ENCODE measurements around the gene RNF224. TPM values are rescaled to one million over a fixed set of nuclear protein-coding genes. Genes with fewer than 3 reads are reported as not detected.

The RNF224 gene
- total RNA-seq, 2 experiments from 2014 or later = not detected

DNA sequence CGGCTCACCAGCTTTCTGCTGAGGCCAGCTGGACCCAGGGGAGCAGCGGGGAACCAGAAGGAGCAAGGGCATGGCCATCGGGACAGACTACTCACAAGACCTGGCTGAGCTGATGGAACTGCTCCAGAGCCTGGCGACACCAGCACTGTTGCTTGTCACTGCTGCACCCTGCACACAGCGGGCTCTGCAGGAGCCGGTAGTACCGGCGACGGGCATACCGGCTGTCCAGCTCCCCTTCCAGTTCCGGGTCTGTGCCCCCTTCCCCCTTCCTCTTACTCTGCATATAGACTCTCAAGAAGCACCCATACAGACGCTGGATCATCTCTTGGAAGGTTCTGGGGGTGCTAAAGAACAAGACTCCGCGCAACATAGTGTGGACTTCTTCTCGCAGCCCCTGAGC is 39.9 kb upstream of the RNF224 start:
- H3K36me3 Mint-ChIP-seq = peaks cover 20% of the 10 kb centered on the region
- no peaks in the 10 kb centered on the region for H3K9me3 Mint-ChIP-seq
- intact Hi-C loops (cut with micrococcal nuclease) = no loop called here
- ChIA-PET POLR2A (interaction anchor here (0.8 to 2.9 kb wide), 5 partner anchors 18 to 60 kb away, joined by 3 to 13 read pairs (median 4); partner anchors contain the start of genes CYSRT1, NDOR1 and TMEM203), CTCF (interaction anchor here (0.7 to 3.4 kb wide), 5 partner anchors 13 to 53 kb away, joined by 3 to 14 read pairs (median 12); partner anchors contain the start of genes NDOR1, RNF208, TMEM203 and TPRN)
- peaks cover 40% of the 10 kb centered on the region for H3K4me1 Mint-ChIP-seq (ENCODE audit: low read depth)
- DNase-seq = no peak
- H3K27me3 Mint-ChIP-seq = no peaks in the 10 kb centered on the region
- peak overlapping the region; percentile 95 for H3K4me3 Mint-ChIP-seq
- peak overlapping the region; percentile 81 for H3K27ac Mint-ChIP-seq

DNA sequence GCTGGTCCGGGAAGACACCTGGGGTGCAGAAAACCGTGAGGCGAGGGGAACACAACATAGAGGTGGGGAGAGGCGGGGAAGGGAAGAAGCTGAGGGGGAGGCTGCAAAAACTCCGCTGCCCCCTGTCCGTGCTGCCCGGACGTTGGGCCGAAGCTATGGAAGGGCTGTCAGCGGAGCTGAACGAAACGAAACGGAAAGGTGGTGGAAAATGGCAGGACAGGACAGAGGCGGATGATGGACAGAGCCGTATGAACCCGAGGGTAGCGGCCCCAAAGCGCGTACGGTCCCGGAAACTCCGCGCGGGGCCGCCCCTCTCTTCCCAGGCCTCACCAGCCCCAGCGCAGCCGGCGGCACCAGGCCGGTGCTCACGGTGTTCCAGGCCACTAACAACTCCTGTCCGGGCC is 39.2 kb upstream of the RNF224 start:
- Mint-ChIP-seq H3K9me3 (no peaks in the 10 kb centered on the region), H3K27ac (peak overlapping the region; percentile 81), H3K4me1 (ENCODE audit: low read depth) (peaks cover 40% of the 10 kb centered on the region), H3K36me3 (peaks cover 20% of the 10 kb centered on the region), H3K27me3 (no peaks in the 10 kb centered on the region), H3K4me3 (peak overlapping the region; percentile 95)
- ChIA-PET POLR2A (interaction anchor here (0.8 to 2.9 kb wide), 11 partner anchors 13 to 61 kb away, joined by 3 to 18 read pairs (median 5); partner anchors contain the start of genes CYSRT1, NDOR1, TMEM203 and TPRN), CTCF (interaction anchor here (0.7 to 3.4 kb wide), 9 partner anchors 13 to 153 kb away, joined by 3 to 14 read pairs (median 11); partner anchors contain the start of genes NDOR1, RNF208, TMEM203 and TPRN)
- intact Hi-C loops (cut with micrococcal nuclease) = loop anchor here (1.0 kb wide), 4 partner anchors 12 to 52 kb away; partner anchors contain the start of genes NDOR1, TMEM203 and TPRN
- DNase-seq = no peak

- H3K27ac Mint-ChIP-seq = peak within 1 kb of the TSS; percentile 93
- DNase-seq = peak; percentile 95
Observed at GRCh38 chr9:137188490-137189296, 38.6 kb upstream of the RNF224 start, which contains the start of the genes ANAPC2 and SSNA1. TSS of gene ANAPC2 (minus strand) at chr9:137188560. CDS start at chr9:137188532, 28 bp downstream. TSS of gene SSNA1 (plus strand) at chr9:137188676. CDS start at chr9:137188727, 51 bp downstream.

GRCh38 chr9:137189297-137190295 is 37.7 kb upstream of the RNF224 start:
- intact Hi-C loops (cut with micrococcal nuclease) = loop anchor here (1.0 kb wide), 1 partner anchor 60 kb away; no protein-coding TSS in a partner anchor
- H3K27me3 Mint-ChIP-seq = no peaks in the 10 kb centered on the region
- no peak for DNase-seq
- peak overlapping the region; percentile 97 for H3K4me3 Mint-ChIP-seq
- H3K36me3 Mint-ChIP-seq = peaks cover 11% of the 10 kb centered on the region
- ChIA-PET CTCF (interaction anchor here (0.8 to 3.4 kb wide), 21 partner anchors 9 to 155 kb away, joined by 3 to 14 read pairs (median 4); partner anchors contain the start of genes CYSRT1, DPP7, NDOR1 and NELFB), POLR2A (interaction anchor here (0.5 to 2.9 kb wide), 16 partner anchors 8 to 383 kb away, joined by 3 to 18 read pairs (median 4); partner anchors contain the start of genes NDOR1, TMEM203, TPRN and TUBB4B)
- H3K9me3 Mint-ChIP-seq = no peaks in the 10 kb centered on the region
- H3K27ac Mint-ChIP-seq = peak overlapping the region; percentile 93
- peaks cover 38% of the 10 kb centered on the region for H3K4me1 Mint-ChIP-seq (ENCODE audit: low read depth)

More at GRCh38 chr9:137188490-137189296, 38.6 kb upstream of the RNF224 start, which contains the start of the genes ANAPC2 and SSNA1:
- ChIA-PET POLR2A (interaction anchor here (0.5 to 2.9 kb wide), 16 partner anchors 9 to 382 kb away, joined by 3 to 18 read pairs (median 4); partner anchors contain the start of genes NDOR1, TMEM203, TPRN and TUBB4B), CTCF (interaction anchor here (0.8 to 3.4 kb wide), 20 partner anchors 10 to 154 kb away, joined by 3 to 14 read pairs (median 4); partner anchors contain the start of genes CYSRT1, DPP7, NDOR1 and NELFB)
- H3K36me3 Mint-ChIP-seq = peaks cover 17% of the 10 kb centered on the region
- H3K4me1 Mint-ChIP-seq (ENCODE audit: low read depth) = peaks cover 40% of the 10 kb centered on the region
- no peaks in the 10 kb centered on the region for H3K9me3 Mint-ChIP-seq
- H3K4me3 Mint-ChIP-seq = peak within 1 kb of the TSS; percentile 97
- intact Hi-C loops (cut with micrococcal nuclease) = loop anchor here (1.0 kb wide), 5 partner anchors 12 to 59 kb away; partner anchors contain the start of genes NDOR1, TMEM203 and TPRN
- no peaks in the 10 kb centered on the region for H3K27me3 Mint-ChIP-seq

DNA sequence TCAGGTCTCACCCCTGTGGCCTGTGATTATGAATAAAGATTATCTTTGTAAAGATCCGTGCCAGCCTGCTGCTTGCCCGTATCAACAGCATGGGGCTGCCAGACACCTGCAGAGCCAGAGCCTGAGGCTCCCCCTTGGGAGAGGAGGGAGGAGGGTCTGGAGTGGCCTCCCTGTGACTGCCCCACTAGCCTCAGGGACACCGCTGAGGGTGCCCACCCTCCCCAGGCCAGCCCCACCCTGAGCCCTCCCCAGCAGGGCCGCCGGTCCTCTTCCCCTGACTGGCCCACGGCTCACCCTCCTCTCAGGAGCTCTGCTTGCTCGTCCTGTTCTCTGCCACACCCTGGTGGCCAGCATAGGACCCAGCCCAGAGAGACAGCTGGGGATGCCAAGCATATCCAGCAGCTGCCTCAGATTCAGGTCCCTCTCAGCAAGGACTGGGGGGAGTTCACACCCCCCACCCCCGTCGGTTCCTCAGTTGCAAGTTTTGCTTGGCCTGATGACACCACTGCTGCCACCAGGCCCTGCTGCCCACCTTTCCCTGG is 36.9 kb upstream of the RNF224 start:
- Mint-ChIP-seq H3K27me3 (no peaks in the 10 kb centered on the region), H3K9me3 (no peaks in the 10 kb centered on the region), H3K27ac (no peak overlapping the region), H3K4me3 (peak overlapping the region; percentile 48), H3K4me1 (ENCODE audit: low read depth) (peaks cover 38% of the 10 kb centered on the region), H3K36me3 (peaks cover 11% of the 10 kb centered on the region)
- POLR2A ChIA-PET = interaction anchor here (0.7 to 2.9 kb wide), 4 partner anchors 9 to 50 kb away, joined by 3 to 18 read pairs (median 12); partner anchors contain the start of genes NDOR1, TMEM203, TPRN and TUBB4B
- no peak for DNase-seq
- intact Hi-C loops (cut with micrococcal nuclease) = no loop called here
- CTCF ChIA-PET = interaction anchor here (1.4 to 3.4 kb wide), 8 partner anchors 8 to 61 kb away, joined by 3 to 14 read pairs (median 8); partner anchors contain the start of genes CYSRT1, NDOR1, RNF208 and RNF224

- no peak for DNase-seq
- ChIA-PET CTCF (interaction anchor here (1.6 kb wide), 1 partner anchor 62 kb away, joined by 4 read pairs; no protein-coding TSS in a partner anchor), POLR2A (no interaction called here)
- intact Hi-C loops (cut with micrococcal nuclease) = no loop called here
- Mint-ChIP-seq H3K27me3 (no peaks in the 10 kb centered on the region), H3K9me3 (no peaks in the 10 kb centered on the region), H3K27ac (peak overlapping the region; percentile 42), H3K4me1 (ENCODE audit: low read depth) (peaks cover 33% of the 10 kb centered on the region), H3K4me3 (no peak overlapping the region), H3K36me3 (peaks cover 11% of the 10 kb centered on the region)
Observed at GRCh38 chr9:137191245-137191644, 36.1 kb upstream of the RNF224 start.

- H3K27ac Mint-ChIP-seq = no peak overlapping the region
- ChIA-PET CTCF (interaction anchor here (1.0 kb wide), 1 partner anchor 45 kb away, joined by 3 read pairs; no protein-coding TSS in a partner anchor), POLR2A (no interaction called here)
- H3K9me3 Mint-ChIP-seq = no peaks in the 10 kb centered on the region
- peaks cover 27% of the 10 kb centered on the region for H3K4me1 Mint-ChIP-seq (ENCODE audit: low read depth)
- H3K4me3 Mint-ChIP-seq = no peak overlapping the region
- no peaks in the 10 kb centered on the region for H3K27me3 Mint-ChIP-seq
- intact Hi-C loops (cut with micrococcal nuclease) = no loop called here
- H3K36me3 Mint-ChIP-seq = peaks cover 11% of the 10 kb centered on the region
- DNase-seq = no peak
Observed at GRCh38 chr9:137191691-137192447, 35.4 kb upstream of the RNF224 start.

DNA sequence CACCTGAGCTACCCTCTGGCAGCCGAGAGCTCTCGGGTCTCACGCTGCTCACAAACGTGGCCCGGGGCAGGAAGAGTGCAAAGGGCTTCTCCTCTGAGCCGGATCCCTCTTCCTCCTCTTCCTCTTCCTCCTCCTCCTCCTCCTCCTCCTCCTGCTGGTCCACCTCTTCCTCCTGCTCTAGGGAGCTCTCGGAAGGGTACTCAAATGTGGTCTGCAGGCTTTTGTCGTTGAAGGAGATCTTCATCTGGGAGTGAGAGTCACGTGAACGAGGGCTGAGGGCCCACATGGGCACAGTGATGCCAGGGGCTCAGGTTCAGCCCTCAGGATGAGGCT is 34.9 kb upstream of the RNF224 start:
- CTCF ChIA-PET = interaction anchor here (1.0 kb wide), 1 partner anchor 44 kb away, joined by 3 read pairs; no protein-coding TSS in a partner anchor
- no peaks in the 10 kb centered on the region for H3K9me3 Mint-ChIP-seq
- no peak for DNase-seq
- POLR2A ChIA-PET = no interaction called here
- peaks cover 21% of the 10 kb centered on the region for H3K4me1 Mint-ChIP-seq (ENCODE audit: low read depth)
- no peak overlapping the region for H3K27ac Mint-ChIP-seq
- H3K4me3 Mint-ChIP-seq = no peak overlapping the region
- no peaks in the 10 kb centered on the region for H3K27me3 Mint-ChIP-seq
- intact Hi-C loops (cut with micrococcal nuclease) = no loop called here
- peaks cover 11% of the 10 kb centered on the region for H3K36me3 Mint-ChIP-seq

GRCh38 chr9:137192859-137193258 is 34.4 kb upstream of the RNF224 start:
- Mint-ChIP-seq H3K4me1 (ENCODE audit: low read depth) (peaks cover 18% of the 10 kb centered on the region), H3K9me3 (no peaks in the 10 kb centered on the region), H3K27ac (no peak overlapping the region), H3K36me3 (peaks cover 11% of the 10 kb centered on the region), H3K4me3 (no peak overlapping the region), H3K27me3 (no peaks in the 10 kb centered on the region)
- CTCF ChIA-PET = interaction anchor here (1.0 kb wide), 1 partner anchor 44 kb away, joined by 3 read pairs; no protein-coding TSS in a partner anchor
- POLR2A ChIA-PET = no interaction called here
- no peak for DNase-seq
- intact Hi-C loops (cut with micrococcal nuclease) = no loop called here

DNA sequence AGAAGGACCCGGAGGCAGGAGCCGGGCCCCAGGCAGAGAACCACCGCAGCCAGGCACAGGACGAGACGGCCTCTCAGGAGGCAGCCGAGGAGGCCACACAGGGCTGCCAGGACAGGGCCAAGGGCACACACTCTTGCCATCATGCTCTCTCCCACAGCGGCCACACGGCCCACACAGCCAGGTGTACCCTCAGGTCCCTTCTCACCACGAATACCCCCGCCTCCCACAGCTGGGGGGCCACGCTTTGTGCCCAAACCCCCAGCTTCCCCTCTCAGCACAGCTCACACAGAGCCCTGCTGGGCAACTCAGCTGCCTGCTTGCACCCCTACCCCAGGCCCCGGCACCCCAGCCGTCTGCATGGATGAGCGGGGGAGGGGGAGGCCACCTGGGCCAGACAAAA is 33.5 kb upstream of the RNF224 start:
- Mint-ChIP-seq H3K27ac (no peak overlapping the region), H3K4me3 (no peak overlapping the region), H3K4me1 (ENCODE audit: low read depth) (peaks cover 18% of the 10 kb centered on the region), H3K9me3 (no peaks in the 10 kb centered on the region), H3K27me3 (no peaks in the 10 kb centered on the region), H3K36me3 (peaks cover 9% of the 10 kb centered on the region)
- no peak for DNase-seq
- intact Hi-C loops (cut with micrococcal nuclease) = no loop called here
- CTCF ChIA-PET = interaction anchor here (1.4 kb wide), 1 partner anchor 43 kb away, joined by 4 read pairs; no protein-coding TSS in a partner anchor
- POLR2A ChIA-PET = no interaction called here
